Right cardiac atrium (tissue), 5 donors: ENCODE results near the gene TAF5. TPM values are rescaled to one million over a fixed set of nuclear protein-coding genes. Genes with fewer than 3 reads are reported as not detected.
"Not testable (repeated sequence)": the region's sequence is repeated elsewhere in the genome, so short reads cannot be mapped to it uniquely, and the experiment has no call there.

Experiments used
- ATAC-seq, 2 donors: fragments of 200-7000 bp; cut with Tn5 transposase; one replicate each; pipeline versions ENCODE4 v1.8.0 to v1.9.1; 2020; ENCODE audit warnings: moderate library complexity in 2 of 2, mild to moderate bottlenecking in 1 of 2
- DNase-seq, 3 donors: peaks; one replicate each; pipeline ENCODE4 v3.0.0-alpha.2; 2020
- H3K27ac ChIP-seq: one replicate; pipeline ENCODE4 v1.5.1; 2013; ENCODE audit warnings: mild to moderate bottlenecking, low read length, control low read depth, moderate library complexity
- H3K27me3 ChIP-seq: one replicate; pipeline ENCODE4 v1.6.1; 2013; ENCODE audit not compliant: control insufficient read depth, insufficient read depth
- H3K4me1 ChIP-seq: one replicate; pipeline ENCODE4 v1.6.1; 2013; ENCODE audit warnings: low read length; ENCODE audit not compliant: control insufficient read depth, insufficient read depth
- H3K4me3 ChIP-seq: one replicate; pipeline ENCODE4 v1.5.1; 2013; ENCODE audit warnings: low read length, control low read depth
- H3K9me3 ChIP-seq: one replicate; pipeline ENCODE4 v1.6.1; 2013; ENCODE audit warnings: low read length; ENCODE audit not compliant: control insufficient read depth
- WGBS: extraction: QIAGEN DNeasy Blood & Tissue Kit; methylation state at CpG from one replicate; pipeline ENCODE4 v1.1.7; 2013; 5-methylcytosine and 5-hydroxymethylcytosine counted together
- intact Hi-C, 4 donors: fragments of 100-400 bp; cut with DNase I; formaldehyde crosslinking; loops; one replicate each; pipeline versions ENCODE4 v1.11.0 to v1.14.0; 2022 to 2023
- polyA plus RNA-seq: library from polyadenylated mRNA; stranded (reverse); fragments of 200-250 nt; gene quantifications from one replicate; pipeline ENCODE4 v1.2.3, GENCODE V29; 2013
- total RNA-seq, 4 donors: library from RNA; stranded (reverse); fragmentation: NEBNext Ultra II Directional; extraction: Animal tissue kit (Norgen Biotek cat#: 25700); gene quantifications; one replicate each; pipeline ENCODE4 v1.2.1, GENCODE V29; 2021
- donor health status: healthy with polysubstance abuse.
- donor health status: DM: no; HTN: yes; CAD: no.
- donor health status: DM: no; HTN: no; CAD: no.
- donor health status: DM: no; HTN: yes; CAD: no; lungs with severe emphysema.
- donor health status: DM: yes; HTN: yes; CAD: no.

The TAF5 gene
- total and polyA plus RNA-seq, 5 donors, result 1.5 to 2.9 (median 2.0) TPM

DNA sequence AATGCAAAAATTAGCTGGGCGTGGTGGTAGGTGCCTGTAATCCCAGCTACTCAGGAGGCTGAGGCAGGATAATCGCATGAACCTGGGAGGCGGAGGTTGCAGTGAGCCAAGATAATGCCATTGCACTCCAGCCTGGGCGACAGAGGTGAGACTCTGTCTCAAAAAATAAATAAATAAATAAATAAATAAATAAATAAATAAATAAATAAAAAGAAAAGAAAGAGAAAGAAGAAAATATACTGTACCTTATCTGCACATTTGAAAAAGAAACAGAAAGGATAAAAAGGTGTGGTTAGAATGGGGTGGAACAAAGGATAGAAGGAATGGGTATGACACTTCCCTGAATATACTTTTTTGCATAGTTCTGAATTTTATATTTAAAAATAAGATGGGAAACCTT lies 8.3 kb upstream of the TAF5 start:
- DNase-seq, H3K27ac ChIP-seq, H3K9me3 ChIP-seq, H3K4me3 ChIP-seq, ATAC-seq, H3K27me3 ChIP-seq, intact Hi-C loops, H3K4me1 ChIP-seq: not testable (repeated sequence)
- 95% methylated on average over 4 of the region's 4 CpGs for WGBS

DNA sequence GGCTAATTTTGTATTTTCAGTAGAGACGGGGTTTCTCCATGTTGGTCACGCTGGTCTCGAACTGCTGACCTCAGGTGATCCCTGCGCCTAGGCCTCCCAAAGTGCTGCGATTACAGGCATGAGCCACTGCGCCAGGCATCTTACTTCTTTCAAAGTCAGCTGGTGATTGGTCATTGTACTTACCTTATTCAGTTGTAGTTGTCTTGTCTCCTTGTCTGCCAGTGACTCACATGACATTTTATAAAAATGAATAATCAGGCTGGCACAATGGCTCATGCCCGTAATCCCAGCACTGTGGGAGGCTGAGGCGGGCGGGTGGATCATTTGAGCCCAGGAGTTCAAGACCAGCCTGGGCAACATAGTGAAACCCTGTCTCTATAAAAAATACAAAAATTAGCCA lies 7.0 kb upstream of the TAF5 start:
- H3K4me1 ChIP-seq, DNase-seq, ATAC-seq, H3K9me3 ChIP-seq, H3K27ac ChIP-seq, H3K4me3 ChIP-seq, intact Hi-C loops, H3K27me3 ChIP-seq: not testable (repeated sequence)
- WGBS, result 91% methylated on average over 9 of the region's 9 CpGs

DNA sequence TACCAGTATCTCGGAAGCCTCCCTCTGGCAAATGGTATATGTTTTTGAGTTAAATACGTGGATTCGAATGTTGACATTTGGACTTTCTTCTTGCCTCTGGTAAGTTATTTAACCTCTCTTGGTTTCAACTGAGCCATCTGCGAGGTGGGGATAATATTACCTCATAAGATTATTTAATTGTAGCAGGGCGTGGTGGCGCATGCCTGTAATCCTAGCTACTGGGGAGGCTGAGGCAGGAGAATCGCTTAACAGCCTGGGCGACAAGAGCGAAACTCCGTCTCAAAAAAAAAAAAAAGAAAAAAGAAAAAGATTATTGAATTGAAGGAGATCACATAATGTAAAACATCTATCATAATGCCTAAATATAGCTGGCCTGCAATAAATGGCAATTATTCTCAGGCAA lies 396 bp upstream of the TAF5 start:
- Histone ChIP-seq H3K9me3 (no peaks in the 10 kb centered on the region), H3K4me3 (peak overlapping the region; percentile 93), H3K4me1 (peaks cover 4% of the 10 kb centered on the region), H3K27me3 (no peaks in the 10 kb centered on the region), H3K27ac (no peak overlapping the region)
- intact Hi-C loops, result no loop called here
- ATAC-seq (no peak), DNase-seq (no peak)
- WGBS, result 59% methylated on average over 10 of the region's 10 CpGs

DNA sequence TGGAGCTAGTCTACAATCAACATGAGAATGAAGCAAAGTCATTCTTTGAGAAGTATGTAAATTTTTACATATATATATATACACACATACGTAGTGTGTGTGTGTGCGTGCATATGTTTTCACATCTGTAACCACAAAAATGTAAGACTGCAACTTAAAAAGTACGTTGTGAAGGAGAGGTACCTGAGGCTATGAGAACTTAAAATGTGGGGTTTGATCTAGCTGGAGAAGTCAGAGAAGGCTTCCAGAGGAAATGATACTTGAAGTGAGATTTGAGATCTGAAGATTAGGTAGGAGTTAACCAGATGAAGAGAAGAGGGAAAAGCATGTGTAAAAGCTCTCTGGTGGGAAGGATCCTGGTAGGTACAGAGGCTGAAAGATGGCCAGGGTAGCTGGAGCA lies 5.8 kb downstream of the TAF5 start:
- Histone ChIP-seq H3K4me3 (no peak overlapping the region), H3K27me3 (no peaks in the 10 kb centered on the region), H3K4me1 (peaks cover 4% of the 10 kb centered on the region), H3K9me3 (no peaks in the 10 kb centered on the region), H3K27ac (no peak overlapping the region)
- ATAC-seq, result no peak
- 91% methylated on average over 3 of the region's 3 CpGs for WGBS
- no peak for DNase-seq
- intact Hi-C loops, result no loop called here

DNA sequence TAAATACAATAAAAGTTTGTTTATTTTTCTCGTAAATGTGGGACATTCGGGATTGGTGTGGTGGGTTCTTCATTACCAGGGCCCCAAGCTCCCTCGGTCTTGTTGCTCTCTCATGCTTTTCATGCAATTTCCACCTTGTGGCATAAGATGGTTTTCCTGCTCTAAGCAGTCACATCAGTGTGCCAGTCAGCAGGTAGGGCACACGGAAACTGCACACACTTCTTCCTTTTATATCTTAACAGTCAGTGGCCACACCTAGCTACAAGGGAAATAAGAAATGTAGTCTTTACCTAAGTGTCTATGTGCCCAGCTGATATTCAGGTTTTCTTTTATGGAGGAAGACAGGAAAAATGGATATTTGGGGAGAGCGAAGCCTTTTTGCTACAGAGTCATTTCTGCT lies 6.5 kb downstream of the TAF5 start:
- no peak overlapping the region for H3K4me3 ChIP-seq
- intact Hi-C loops, result no loop called here
- H3K27me3 ChIP-seq, result no peaks in the 10 kb centered on the region
- WGBS, result 95% methylated on average over 5 of the region's 5 CpGs
- no peak for ATAC-seq
- H3K4me1 ChIP-seq, result peaks cover under 1% of the 10 kb centered on the region
- no peak for DNase-seq
- no peaks in the 10 kb centered on the region for H3K9me3 ChIP-seq
- H3K27ac ChIP-seq, result no peak overlapping the region

DNA sequence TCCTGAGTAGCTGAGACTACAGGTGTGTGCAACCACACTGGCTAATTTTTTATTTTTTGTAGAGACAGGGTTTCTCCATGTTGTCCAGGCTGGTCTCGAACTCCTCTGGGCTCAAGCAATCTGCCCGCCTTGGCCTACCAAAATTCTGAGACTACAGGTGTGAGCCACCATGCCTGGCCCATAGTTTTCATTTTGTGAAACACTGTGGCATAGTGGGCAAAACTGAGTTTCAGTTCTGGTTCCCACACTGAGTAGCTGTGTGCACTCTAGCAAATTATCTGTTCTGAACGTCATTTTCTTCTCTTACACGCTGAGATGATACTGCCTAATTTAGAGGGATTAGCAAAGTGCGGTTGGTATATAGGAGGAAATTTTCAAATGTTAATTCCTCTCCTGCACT lies 15.0 kb downstream of the TAF5 start:
- no peak overlapping the region for H3K27ac ChIP-seq
- intact Hi-C loops, result no loop called here
- no peaks in the 10 kb centered on the region for H3K9me3 ChIP-seq
- DNase-seq, result no peak
- no peak for ATAC-seq
- no peaks in the 10 kb centered on the region for H3K27me3 ChIP-seq
- H3K4me1 ChIP-seq, result no peaks in the 10 kb centered on the region
- no peak overlapping the region for H3K4me3 ChIP-seq
- 95% methylated on average over 5 of the region's 5 CpGs for WGBS

DNA sequence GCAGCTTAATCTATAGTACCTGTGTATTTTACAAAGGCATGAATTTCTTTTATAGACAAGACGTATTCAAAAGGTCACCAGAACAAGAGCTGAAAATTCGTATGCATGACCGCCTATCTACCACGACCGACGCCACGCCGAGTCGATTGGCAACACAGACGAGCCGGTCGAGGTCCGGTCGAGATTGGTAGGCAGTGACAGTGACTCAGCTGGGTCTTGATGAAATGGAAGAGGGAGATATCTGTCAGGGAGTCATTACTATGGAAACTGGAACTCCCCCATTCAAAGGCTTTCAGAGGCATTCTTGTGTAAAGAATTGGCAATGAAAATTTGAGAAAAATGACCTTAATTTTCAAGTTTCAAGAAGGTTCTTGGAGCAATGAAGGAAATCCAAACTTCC lies 26.4 kb downstream of the TAF5 start:
- H3K4me1 ChIP-seq, result peaks cover 7% of the 10 kb centered on the region
- H3K9me3 ChIP-seq, result no peaks in the 10 kb centered on the region
- H3K4me3 ChIP-seq, result no peak overlapping the region
- 87% methylated on average over 14 of the region's 14 CpGs for WGBS
- intact Hi-C loops, result no loop called here
- no peaks in the 10 kb centered on the region for H3K27me3 ChIP-seq
- H3K27ac ChIP-seq, result no peak overlapping the region
- no peak for DNase-seq
- no peak for ATAC-seq

DNA sequence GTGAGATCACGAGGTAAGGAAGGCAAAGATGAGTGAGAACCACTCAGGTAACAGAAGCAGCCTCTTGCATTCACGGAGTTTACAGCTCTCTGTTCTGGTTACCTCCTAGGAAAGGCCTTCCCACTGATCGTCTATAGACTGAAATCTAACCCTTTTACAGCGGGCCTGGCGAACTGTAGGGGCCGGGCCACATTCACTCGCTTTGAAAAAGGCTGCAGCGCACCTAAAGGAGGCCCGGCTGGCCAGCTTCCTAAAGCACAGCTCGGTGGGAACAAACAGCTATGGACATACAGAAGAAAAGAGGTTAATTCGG lies 27.9 kb downstream of the TAF5 start:
- DNase-seq (no peak), ATAC-seq (peak in 1 of 2 donors; percentile 16)
- Histone ChIP-seq H3K27me3 (no peaks in the 10 kb centered on the region), H3K4me3 (peak overlapping the region; percentile 88), H3K4me1 (peaks cover 7% of the 10 kb centered on the region), H3K27ac (peak overlapping the region; percentile 91), H3K9me3 (no peaks in the 10 kb centered on the region)
- WGBS, result 4% methylated on average over 11 of the region's 11 CpGs
- intact Hi-C loops, result no loop called here

DNA sequence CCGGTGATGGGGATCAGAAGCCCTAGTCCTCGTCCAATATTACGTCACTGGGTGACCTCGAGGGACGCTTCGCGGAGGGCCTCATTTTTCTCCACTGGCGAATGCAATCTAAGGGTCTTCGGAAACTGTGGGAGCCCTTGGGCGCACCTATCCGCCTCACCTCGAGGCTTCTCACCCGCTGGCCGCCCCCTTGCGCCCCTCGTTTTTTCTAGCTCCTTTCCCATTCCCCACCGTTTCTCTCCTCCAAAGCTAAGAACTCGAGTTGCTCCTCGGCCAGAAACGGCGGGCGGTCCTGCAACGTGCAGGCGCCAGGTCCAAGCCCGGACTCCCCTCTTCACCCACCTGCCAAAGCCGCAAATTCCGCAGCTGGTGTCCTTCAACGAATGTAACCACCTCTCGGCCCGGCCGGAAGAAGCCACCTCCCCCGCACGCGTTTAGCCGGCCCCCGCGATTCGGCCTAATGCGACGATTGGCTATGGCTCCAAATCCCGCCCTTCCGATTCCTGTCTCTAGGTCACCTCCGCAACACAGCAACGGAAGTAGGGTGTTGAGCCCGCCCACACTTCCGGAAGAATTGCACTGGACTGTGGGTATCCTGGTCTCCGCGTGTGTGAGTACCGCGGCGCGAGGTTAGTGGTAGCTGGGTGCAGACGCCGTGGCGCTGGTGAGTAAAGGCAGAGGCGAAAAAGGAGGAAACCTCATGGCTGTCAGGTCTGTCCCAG lies 28.5 kb downstream of the TAF5 start, which contains the start of the genes ATP5MK and PDCD11:
Gene ATP5MK, minus strand, starts transcription at position 409 of the 722 bp plus-strand sequence. CDS start 4,018 bp downstream, outside the sequence.
Gene PDCD11, plus strand, starts transcription at position 560 of the 722 bp plus-strand sequence. CDS start 1,801 bp downstream, outside the sequence.
- peak; percentile 99 to 100 for ATAC-seq
- H3K27me3 ChIP-seq, result no peaks in the 10 kb centered on the region
- WGBS, result under 1% methylated on average over 56 of the region's 56 CpGs
- peaks cover 7% of the 10 kb centered on the region for H3K4me1 ChIP-seq
- peak within 1 kb of the TSS; percentile 91 for H3K27ac ChIP-seq
- peak; percentile 98 to 99 (median 98) for DNase-seq
- H3K4me3 ChIP-seq, result peak within 1 kb of the TSS; percentile 88
- intact Hi-C loops, result no loop called here
- H3K9me3 ChIP-seq, result no peaks in the 10 kb centered on the region

DNA sequence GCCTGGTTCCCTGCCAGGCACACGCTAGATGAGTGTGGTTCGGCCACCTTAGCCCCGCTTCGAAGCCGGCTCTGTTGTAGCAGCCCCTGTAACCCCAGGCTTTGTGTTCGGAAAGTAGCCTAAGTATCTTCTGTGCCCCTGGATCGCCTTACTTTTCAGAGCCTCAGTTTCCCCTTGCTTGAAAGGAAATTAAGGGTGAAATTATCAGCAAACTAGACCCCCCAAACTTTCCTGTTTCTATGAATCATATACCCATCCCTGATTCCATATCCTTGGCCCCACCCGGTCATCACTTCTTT lies 29.0 kb downstream of the TAF5 start:
- under 1% methylated on average over 8 of the region's 8 CpGs for WGBS
- Histone ChIP-seq H3K4me3 (peak overlapping the region; percentile 80), H3K9me3 (no peaks in the 10 kb centered on the region), H3K4me1 (peaks cover 7% of the 10 kb centered on the region), H3K27ac (peak overlapping the region; percentile 63), H3K27me3 (no peaks in the 10 kb centered on the region)
- ATAC-seq, result no peak
- intact Hi-C loops, result no loop called here
- DNase-seq, result no peak

DNA sequence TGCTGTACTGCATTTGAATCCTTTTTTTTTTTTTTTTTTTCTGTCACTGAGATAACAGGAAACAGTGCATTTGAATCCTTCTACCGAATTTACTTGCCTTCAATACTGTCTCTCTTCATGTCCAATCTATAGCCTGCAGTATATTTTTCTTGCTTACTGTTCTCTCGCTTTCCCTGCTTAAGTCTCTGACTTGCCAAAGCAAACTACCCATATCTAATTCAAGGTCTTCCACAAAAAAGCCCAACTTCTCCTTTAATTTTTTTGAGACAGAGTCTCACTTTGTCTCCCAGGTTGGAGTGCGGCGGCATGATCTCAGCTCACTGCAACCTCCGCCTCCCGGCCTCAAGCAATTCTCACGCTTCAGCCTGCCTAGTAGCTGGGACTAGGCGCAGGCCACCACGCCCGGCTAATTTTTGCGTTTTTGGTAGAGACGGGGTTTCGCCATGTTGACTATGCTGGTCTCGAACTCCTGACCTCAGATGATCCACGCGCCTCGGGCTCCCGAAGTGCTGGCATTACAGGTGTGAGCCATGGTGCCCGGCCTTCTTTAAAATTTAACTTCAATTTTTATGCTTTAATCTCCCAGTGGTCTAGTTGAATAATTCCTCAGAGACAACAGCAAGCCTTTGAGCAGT lies 29.5 kb downstream of the TAF5 start:
- no peak for DNase-seq
- no peak for ATAC-seq
- intact Hi-C loops, result no loop called here
- Histone ChIP-seq H3K27ac (no peak overlapping the region), H3K27me3 (no peaks in the 10 kb centered on the region), H3K9me3 (no peaks in the 10 kb centered on the region), H3K4me1 (peaks cover 7% of the 10 kb centered on the region), H3K4me3 (peak overlapping the region; percentile 80)
- WGBS, result 64% methylated on average over 19 of the region's 19 CpGs
